Large intestine (tissue), 3 donors: ENCODE measurements around the gene MTPN. TPM values are rescaled to one million over a fixed set of nuclear protein-coding genes. Genes with fewer than 3 reads are reported as not detected.

ENCODE experiments used
- DNase-seq, 2 donors: peaks; one replicate each; pipeline versions ENCODE4 v3.0.0 to v3.0.0-alpha.2; 2013
- H3K27ac ChIP-seq: one replicate; pipeline ENCODE4 v1.5.1; 2013; ENCODE audit warnings: low read length
- H3K27me3 ChIP-seq: 2 replicates; pipeline ENCODE4 v1.6.1; 2013; ENCODE audit warnings: low read length; ENCODE audit not compliant: control insufficient read depth, insufficient read depth
- H3K36me3 ChIP-seq: 2 replicates; pipeline ENCODE4 v1.6.1; 2013; ENCODE audit warnings: low read length; ENCODE audit not compliant: control insufficient read depth, insufficient read depth
- H3K4me1 ChIP-seq: one replicate; pipeline ENCODE4 v1.6.1; 2013; ENCODE audit warnings: low read length; ENCODE audit not compliant: control insufficient read depth, insufficient read depth
- H3K4me3 ChIP-seq: one replicate; pipeline ENCODE4 v1.5.1; 2013; ENCODE audit warnings: low read length
- H3K9me3 ChIP-seq: one replicate; pipeline ENCODE4 v1.6.1; 2013; ENCODE audit warnings: mild to moderate bottlenecking, low read depth, low read length, moderate library complexity; ENCODE audit not compliant: control insufficient read depth
- WGBS: methylation state at CpG from one replicate; pipeline ENCODE4 v1.1.5; 2013; ENCODE audit warnings: low lambda C conversion rate; ENCODE audit not compliant: insufficient coverage; 5-methylcytosine and 5-hydroxymethylcytosine counted together
- polyA plus RNA-seq: library from polyadenylated mRNA; unstranded; fragments of 120-200 nt; gene quantifications from one replicate; pipeline ENCODE4 v1.2.1, GENCODE V29; 2013

The MTPN gene
- polyA plus RNA-seq, 1 donor = 92.1 TPM

- Histone ChIP-seq H3K27ac (no peak overlapping the region), H3K4me1 (no peaks in the 10 kb centered on the region), H3K9me3 (no peaks in the 10 kb centered on the region), H3K36me3 (peaks cover 4% of the 10 kb centered on the region), H3K27me3 (no peaks in the 10 kb centered on the region), H3K4me3 (no peak overlapping the region)
- no peak for DNase-seq
Observed at GRCh38 chr7:135959646-135960363, 17.4 kb downstream of the MTPN start.

- no peaks in the 10 kb centered on the region for H3K9me3 ChIP-seq
- no peak for DNase-seq
- H3K36me3 ChIP-seq = peaks cover 4% of the 10 kb centered on the region
- H3K4me1 ChIP-seq = no peaks in the 10 kb centered on the region
- WGBS = 100% methylated on average over 1 of the region's 1 CpG
- H3K4me3 ChIP-seq = no peak overlapping the region
- no peaks in the 10 kb centered on the region for H3K27me3 ChIP-seq
- H3K27ac ChIP-seq = no peak overlapping the region
Observed at GRCh38 chr7:135958173-135958572, 19.0 kb downstream of the MTPN start.

- peaks cover 4% of the 10 kb centered on the region for H3K36me3 ChIP-seq
- no peak for DNase-seq
- no peak overlapping the region for H3K4me3 ChIP-seq
- no peaks in the 10 kb centered on the region for H3K4me1 ChIP-seq
- H3K27me3 ChIP-seq = no peaks in the 10 kb centered on the region
- no peak overlapping the region for H3K27ac ChIP-seq
- whole genome bisulfite sequencing = no CpG with 5 or more reads among the region's 2 CpGs
- no peaks in the 10 kb centered on the region for H3K9me3 ChIP-seq
Observed at GRCh38 chr7:135957627-135958026, 19.5 kb downstream of the MTPN start.

- 100% methylated on average over 2 of the region's 2 CpGs for WGBS
- Histone ChIP-seq H3K27ac (no peak overlapping the region), H3K9me3 (no peaks in the 10 kb centered on the region), H3K27me3 (no peaks in the 10 kb centered on the region), H3K36me3 (peaks cover 7% of the 10 kb centered on the region), H3K4me1 (no peaks in the 10 kb centered on the region), H3K4me3 (no peak overlapping the region)
- DNase-seq = no peak
Observed at GRCh38 chr7:135956393-135956792, 20.8 kb downstream of the MTPN start.

- Histone ChIP-seq H3K4me3 (no peak overlapping the region), H3K27me3 (no peaks in the 10 kb centered on the region), H3K4me1 (no peaks in the 10 kb centered on the region), H3K9me3 (no peaks in the 10 kb centered on the region), H3K27ac (no peak overlapping the region), H3K36me3 (peaks cover 19% of the 10 kb centered on the region)
- WGBS = no CpG with 5 or more reads among the region's 2 CpGs
- peak in 1 of 2 donors; percentile 35 for DNase-seq
Observed at GRCh38 chr7:135950972-135951371, 26.2 kb downstream of the MTPN start.

GRCh38 chr7:135950429-135950828, 26.7 kb downstream of the MTPN start:
- Histone ChIP-seq H3K27me3 (no peaks in the 10 kb centered on the region), H3K4me3 (no peak overlapping the region), H3K36me3 (peaks cover 19% of the 10 kb centered on the region), H3K27ac (no peak overlapping the region), H3K9me3 (no peaks in the 10 kb centered on the region), H3K4me1 (no peaks in the 10 kb centered on the region)
- DNase-seq = no peak

- Histone ChIP-seq H3K36me3 (peaks cover 16% of the 10 kb centered on the region), H3K27me3 (no peaks in the 10 kb centered on the region), H3K27ac (no peak overlapping the region), H3K9me3 (no peaks in the 10 kb centered on the region), H3K4me3 (no peak overlapping the region), H3K4me1 (no peaks in the 10 kb centered on the region)
- WGBS = 100% methylated on average over 1 of the region's 3 CpGs
- no peak for DNase-seq
Observed at GRCh38 chr7:135946289-135947055, 30.7 kb downstream of the MTPN start.

- WGBS = no CpG with 5 or more reads among the region's 2 CpGs
- Histone ChIP-seq H3K4me1 (no peaks in the 10 kb centered on the region), H3K27me3 (no peaks in the 10 kb centered on the region), H3K4me3 (no peak overlapping the region), H3K36me3 (peaks cover 4% of the 10 kb centered on the region), H3K9me3 (no peaks in the 10 kb centered on the region), H3K27ac (no peak overlapping the region)
- no peak for DNase-seq
Observed at GRCh38 chr7:135944753-135945152, 32.4 kb downstream of the MTPN start.

GRCh38 chr7:135943134-135943879, 33.9 kb downstream of the MTPN start:
- Histone ChIP-seq H3K9me3 (no peaks in the 10 kb centered on the region), H3K4me3 (no peak overlapping the region), H3K27ac (no peak overlapping the region), H3K4me1 (peaks cover 8% of the 10 kb centered on the region), H3K27me3 (no peaks in the 10 kb centered on the region), H3K36me3 (no peaks in the 10 kb centered on the region)
- WGBS = 52% methylated on average over 2 of the region's 3 CpGs
- no peak for DNase-seq

- no peaks in the 10 kb centered on the region for H3K36me3 ChIP-seq
- no peaks in the 10 kb centered on the region for H3K9me3 ChIP-seq
- WGBS = no CpG with 5 or more reads among the region's 2 CpGs
- peaks cover 10% of the 10 kb centered on the region for H3K4me1 ChIP-seq
- no peak for DNase-seq
- no peak overlapping the region for H3K27ac ChIP-seq
- H3K27me3 ChIP-seq = no peaks in the 10 kb centered on the region
- no peak overlapping the region for H3K4me3 ChIP-seq
Observed at GRCh38 chr7:135942614-135943013, 34.5 kb downstream of the MTPN start.
